AG20443 (cell line): ENCODE measurements around the gene PDRG1.
A peak's percentile ranks its signal among the peaks of the same experiment; 100 is the strongest.

Source experiments
- DNase-seq: peaks from one replicate; pipeline ENCODE4 v3.0.0; 2012; ENCODE audit warnings: low spot score, mixed read lengths

PDRG1 gene

GRCh38 chr20:31907046-31907445 lies 44.8 kb downstream of the PDRG1 start:
- DNase-seq = no peak

- no peak for DNase-seq
Measured at GRCh38 chr20:31906001-31906400, 45.8 kb downstream of the PDRG1 start.

DNA sequence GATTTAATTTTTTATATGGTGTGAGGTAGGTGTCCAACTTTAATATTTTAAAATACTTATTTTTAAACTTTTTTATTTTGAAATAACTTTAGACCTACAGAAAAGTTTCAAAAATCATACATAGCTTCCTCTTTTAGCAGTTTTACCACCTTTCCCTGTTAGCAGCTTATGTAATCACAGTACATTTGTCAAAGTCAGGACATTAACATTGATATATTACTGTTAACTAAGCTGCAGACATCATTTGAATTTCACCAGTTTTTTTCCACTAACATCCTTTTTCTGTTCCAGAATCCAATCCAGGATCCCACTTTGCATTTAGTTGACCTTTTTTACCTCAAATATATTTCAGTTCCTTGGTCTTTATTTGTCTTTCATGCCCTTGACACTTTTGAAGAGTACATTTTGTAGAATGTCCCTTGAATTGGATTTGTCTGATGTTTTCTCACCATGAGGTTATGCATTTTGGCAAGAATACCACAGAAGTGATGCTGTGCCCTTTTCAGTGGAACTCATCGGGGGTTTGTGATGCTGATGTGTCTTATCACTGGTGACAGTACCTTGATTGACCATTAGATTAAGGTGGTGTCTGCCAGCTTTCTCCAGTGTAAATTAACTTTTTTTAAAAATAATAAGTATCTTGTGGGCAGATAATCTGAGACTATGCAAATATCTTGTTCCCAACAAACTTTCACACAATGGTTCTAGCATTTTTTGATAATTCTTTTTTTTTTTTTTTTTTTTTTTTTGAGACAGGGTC lies 48.0 kb downstream of the PDRG1 start:
- DNase-seq = no peak

- DNase-seq = no peak
Measured at GRCh38 chr20:31901615-31902014, 50.2 kb downstream of the PDRG1 start.

- DNase-seq = no peak
Measured at GRCh38 chr20:31897541-31897940, 54.3 kb downstream of the PDRG1 start.

GRCh38 chr20:31896049-31896448 lies 55.8 kb downstream of the PDRG1 start:
- no peak for DNase-seq

DNA sequence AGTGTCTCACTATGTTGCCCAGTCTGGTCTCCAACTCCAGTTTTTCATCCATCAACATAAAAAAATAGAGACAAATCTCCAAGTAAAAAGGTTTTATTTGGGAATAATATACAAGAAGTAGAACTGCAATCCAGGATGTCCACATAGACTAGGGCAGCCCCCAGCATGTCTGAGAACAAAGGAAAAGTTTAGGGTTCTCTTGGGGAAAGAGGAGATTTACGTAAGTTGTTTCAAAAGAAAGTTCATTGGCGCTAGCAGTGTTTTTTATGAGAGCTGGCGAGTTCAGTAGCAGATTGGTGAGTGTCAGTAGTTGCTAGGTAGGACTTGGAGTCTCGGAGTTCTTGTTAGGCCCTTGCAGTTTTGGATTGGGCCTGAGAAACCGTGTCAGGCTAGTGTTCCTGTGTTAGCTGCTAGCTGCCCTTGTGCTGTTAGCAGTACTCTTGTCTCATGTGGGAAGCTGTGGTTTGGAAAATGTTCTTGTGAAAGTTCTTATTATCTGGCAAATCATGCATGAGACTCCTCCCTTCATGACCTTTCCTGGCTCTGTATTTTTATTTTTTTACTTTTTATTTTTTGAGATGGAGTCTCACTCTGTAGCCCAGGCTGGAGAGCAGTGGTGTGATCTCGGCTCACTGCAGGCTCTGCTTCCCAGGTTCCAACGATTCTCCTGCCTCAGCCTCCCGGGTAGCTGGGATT lies 56.7 kb downstream of the PDRG1 start:
- peak; percentile 86 for DNase-seq
